Pons (tissue), 1 donor: Measurements from ENCODE around the gene FAM47E.
A peak's percentile ranks its signal among the peaks of the same experiment; 100 is the strongest.
"Not testable (repeated sequence)": the region's sequence is repeated elsewhere in the genome, so short reads cannot be mapped to it uniquely, and the experiment has no call there.

ENCODE experiments used
- DNase-seq: peaks from one replicate; pipeline ENCODE4 v3.0.0-alpha.2; 2016; ENCODE audit warnings: low spot score

Gene FAM47E

DNA sequence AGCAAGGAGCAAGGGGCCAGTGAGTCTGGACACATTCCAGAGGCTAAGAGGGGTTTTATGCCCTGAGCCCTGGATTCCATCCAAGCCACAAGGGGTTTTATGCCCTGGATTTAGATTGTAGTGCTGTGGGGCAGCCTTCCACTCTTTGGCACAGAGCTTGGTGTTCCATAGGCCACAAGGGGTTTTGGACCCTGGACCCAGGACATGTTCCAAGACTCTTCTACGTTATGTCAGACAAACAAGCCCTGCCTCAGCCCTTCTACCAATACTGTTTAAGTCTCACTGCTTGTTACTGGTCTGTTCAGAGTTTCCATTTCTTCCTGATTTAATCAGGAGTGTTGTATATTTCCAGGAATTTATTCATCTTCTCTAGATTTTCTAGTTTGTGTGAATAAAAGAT, 25.1 kb upstream of the FAM47E start:
- DNase-seq, result no peak

DNA sequence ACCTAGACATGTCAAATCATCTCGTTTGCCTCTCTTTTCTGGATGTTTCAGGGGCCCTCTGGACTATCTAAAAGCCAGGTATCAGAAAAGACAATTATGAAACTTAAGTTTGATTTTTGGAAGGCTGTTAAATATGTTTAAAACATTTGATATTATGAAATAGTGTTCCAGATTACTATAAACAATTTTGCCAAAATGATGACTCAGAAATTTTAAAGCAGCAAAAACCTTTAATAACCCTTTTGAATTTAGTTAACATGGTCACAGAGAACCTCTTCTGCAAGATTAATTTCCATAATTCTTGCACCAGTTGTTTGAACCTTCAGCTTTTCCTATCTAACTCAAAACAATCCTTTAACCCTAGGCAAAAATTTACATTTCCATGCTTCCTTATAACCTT, 18.8 kb upstream of the FAM47E start:
- no peak for DNase-seq

DNA sequence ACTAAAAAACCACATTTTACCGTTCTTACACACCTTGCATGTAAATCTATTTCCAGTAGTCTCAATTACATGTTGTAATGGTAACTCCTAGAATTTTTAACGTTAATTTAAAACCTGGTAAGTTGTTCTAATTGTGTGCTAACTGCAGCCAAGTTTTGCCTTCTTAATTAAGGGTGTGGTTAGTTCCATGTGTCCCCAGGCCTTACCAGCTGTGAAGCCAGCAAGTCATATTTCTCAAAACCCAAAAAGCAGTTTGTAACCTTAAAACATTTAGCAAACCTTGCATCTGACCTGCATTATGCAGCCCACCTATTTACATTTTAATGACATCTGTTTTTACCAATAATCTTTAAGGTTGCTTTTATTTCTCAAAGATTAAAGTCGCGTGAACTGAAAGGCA, 18.4 kb upstream of the FAM47E start:
- no peak for DNase-seq

- DNase-seq, result no peak
These were observed 18.0 kb upstream of the FAM47E start for GRCh38 chr4:76233529-76233928.

GRCh38 chr4:76233967-76234678, 17.4 kb upstream of the FAM47E start:
- DNase-seq, result no peak

GRCh38 chr4:76234679-76235044, 16.9 kb upstream of the FAM47E start:
- DNase-seq, result no peak

DNA sequence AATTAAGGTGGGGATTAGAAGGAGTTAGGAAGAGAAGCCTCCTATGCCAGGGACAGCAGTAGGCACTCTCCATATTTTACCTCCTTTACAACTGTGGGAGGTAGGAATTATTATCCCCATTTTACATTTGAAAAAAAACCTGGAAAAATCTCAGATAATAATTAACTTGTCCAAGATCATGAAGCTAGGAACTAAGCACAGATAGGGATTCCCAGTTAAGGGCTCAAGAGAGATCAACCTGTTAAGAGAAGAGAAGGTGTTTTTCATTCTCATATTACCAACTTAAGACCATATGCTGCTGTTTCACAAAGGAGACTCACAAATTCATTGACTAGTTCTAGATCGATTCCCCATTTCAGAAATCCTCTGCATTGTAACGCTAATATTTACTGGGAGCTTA, 16.1 kb upstream of the FAM47E start:
- DNase-seq, result no peak

- no peak for DNase-seq
These were observed 15.6 kb upstream of the FAM47E start for GRCh38 chr4:76235915-76236314.

DNA sequence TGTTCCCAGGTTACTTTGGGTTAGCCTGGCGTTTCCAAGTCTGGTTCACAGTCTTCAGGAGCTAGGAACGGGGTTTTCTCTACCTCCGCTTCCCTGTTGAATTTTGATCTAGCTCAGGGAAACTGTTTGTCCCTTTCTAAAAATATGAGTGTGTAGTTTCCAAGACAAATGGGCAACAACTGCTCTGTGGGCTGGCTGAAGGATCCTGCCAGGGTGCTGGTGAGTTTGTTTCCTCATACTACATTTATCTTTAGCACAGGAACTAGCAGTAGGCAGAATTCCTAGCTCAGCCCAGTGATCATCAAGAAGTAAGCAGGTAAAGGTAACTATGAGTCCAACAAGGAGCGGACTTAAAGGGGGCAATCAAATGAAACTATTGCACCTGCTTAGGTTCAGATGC, 13.3 kb upstream of the FAM47E start:
- no peak for DNase-seq

DNA sequence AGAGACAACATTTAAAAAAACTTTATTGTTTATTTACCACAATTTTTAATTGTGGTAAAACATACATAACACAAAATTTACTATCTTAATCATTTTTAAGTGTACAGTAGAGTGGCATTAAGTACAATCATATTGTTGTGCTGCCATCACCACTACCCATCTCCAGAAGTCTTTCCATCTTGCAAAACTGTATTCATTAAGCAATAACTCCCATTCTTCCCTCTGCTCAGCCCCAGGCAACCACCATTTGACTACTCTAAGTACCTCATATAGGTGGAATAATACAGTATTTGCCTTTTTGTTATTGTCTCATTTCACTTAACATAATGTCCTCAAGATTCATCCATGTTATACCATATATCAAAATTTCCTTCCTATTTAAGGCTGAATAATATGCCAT, 12.8 kb upstream of the FAM47E start:
- DNase-seq, result no peak

DNA sequence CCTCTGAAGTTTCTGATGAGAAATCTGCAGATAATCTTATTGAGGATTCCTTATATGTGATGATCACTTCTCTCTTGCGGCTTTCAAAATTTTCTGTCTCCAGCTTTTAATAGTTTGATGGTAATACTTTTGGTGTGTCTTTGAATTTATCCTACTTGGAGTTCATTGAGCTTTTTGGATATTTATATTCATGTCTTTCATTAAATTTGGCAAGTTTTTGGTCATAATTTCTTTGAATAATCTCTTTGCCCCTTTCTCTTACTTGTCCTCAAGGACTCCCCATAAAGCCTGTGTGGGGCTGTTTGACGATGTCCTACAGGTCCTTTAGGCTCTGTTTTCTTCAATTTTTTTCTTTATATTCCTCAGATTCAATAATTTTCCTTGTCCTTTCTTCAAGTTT, 11.3 kb upstream of the FAM47E start:
- DNase-seq, result no peak

DNA sequence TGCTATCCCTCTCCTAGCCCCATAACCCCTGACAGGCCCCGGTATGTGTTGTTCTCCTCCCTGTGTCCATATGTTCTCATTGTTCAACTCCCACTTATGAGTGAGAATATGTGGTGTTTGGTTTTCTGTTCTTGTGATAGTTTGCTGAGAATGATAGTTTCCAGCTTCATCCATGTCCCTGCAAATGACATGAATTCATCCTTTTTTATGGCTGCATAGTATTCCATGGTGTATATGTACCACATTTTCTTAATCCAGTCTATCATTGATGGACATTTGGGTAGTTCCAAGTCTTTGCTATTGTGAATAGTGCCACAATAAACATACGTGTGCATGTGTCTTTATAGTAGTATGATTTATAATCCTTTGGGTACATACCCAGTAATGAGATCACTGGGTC, 7.6 kb upstream of the FAM47E start:
- not testable (repeated sequence) for DNase-seq

- peak; percentile 18 for DNase-seq
These were observed 5.5 kb upstream of the FAM47E start for GRCh38 chr4:76246025-76246424.

- DNase-seq, result no peak
These were observed 4.7 kb upstream of the FAM47E start for GRCh38 chr4:76246852-76247251.

DNA sequence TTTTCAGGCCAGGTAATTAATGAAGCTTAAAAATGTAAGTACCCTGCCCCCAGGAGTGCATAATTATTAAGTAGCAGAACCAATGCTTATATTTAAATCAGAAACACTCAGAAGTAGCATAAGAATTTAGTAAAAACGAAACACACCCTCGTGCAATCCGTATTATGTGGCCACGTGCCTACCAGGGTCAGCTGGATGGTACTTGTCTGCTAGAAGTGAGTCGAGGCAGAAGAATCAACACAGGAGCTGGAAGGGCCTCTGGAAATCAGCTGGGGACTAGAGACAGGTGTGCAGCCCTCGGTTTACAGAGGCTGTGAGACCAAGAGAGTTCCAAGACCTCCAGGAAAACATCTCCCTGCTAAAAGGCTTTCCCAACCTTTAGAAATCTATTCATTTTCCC, 559 bp upstream of the FAM47E start:
- DNase-seq, result peak; percentile 11

GRCh38 chr4:76252271-76252653, 741 bp downstream of the FAM47E start:
- DNase-seq, result peak; percentile 3

DNA sequence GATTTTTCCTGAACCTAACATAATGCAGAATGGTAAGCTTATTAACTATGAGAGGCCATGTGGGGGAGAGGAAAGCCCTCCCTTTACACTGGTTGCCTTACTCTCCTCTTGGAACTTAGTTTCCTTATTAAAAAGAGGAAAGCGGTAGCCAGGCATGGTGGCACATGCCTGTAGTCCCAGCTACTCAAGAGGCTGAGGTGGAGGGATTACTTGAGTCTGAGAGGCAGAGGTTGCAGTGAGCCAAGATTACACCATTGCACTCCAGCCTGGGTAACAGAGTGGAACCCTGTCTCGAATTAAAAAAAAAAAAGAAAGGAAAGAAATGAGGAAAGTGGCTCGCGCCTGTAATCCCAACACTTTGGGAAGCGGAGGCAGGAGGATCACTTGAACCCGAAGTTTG, 2.0 kb downstream of the FAM47E start:
- no peak for DNase-seq

- DNase-seq, result no peak
These were observed 4.5 kb downstream of the FAM47E start for GRCh38 chr4:76256032-76256431.

DNA sequence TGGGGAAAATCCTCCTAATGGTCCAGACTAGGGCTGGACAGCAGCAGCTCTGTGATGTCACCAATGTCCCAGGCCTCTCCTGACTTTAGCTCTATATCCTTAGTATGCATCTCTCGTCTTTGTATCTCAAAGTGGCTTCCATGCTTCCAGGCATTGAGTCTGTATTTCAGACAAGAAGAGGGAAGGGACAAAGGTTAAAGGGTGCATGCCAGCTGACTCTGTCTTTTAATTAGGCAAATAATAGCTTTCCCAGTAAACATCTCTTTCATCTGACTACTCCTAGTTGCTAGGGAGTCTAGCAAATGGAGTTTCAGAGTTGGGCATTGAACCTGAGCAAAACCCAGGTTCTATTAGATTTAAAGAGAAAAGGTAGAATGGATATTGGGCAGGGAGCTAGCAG, 5.4 kb downstream of the FAM47E start:
- no peak for DNase-seq

GRCh38 chr4:76257824-76258223, 6.3 kb downstream of the FAM47E start:
- DNase-seq, result peak; percentile 32

DNA sequence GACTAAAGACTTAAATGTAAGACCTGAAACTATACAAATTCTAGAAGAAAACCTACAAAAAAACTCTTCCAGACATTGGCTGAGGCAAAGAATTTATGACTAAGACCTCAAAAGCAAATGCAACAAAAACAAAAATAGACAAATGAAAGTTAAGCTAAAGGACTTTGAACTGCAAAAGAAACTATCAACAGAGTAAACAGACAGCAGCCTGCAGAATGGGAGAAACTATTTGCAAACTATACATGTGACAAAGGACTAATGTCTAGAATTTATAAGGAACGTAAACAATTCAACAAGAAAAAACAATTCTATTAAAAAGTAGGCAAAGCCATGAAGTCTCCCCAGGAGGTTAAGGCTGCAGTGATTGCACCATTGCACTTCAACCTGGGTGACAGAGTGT, 9.1 kb downstream of the FAM47E start:
- no peak for DNase-seq

GRCh38 chr4:76265631-76266218, 14.2 kb downstream of the FAM47E start:
- no peak for DNase-seq

- no peak for DNase-seq
These were observed 15.1 kb downstream of the FAM47E start for GRCh38 chr4:76266627-76267026.

- DNase-seq, result no peak
These were observed 16.3 kb downstream of the FAM47E start for GRCh38 chr4:76267811-76268210.
